Nucleus accumbens (tissue), 56 donors: Measurements from ENCODE around the gene SH3BP5.
A peak's percentile ranks its signal among the peaks of the same experiment; 100 is the strongest.

ENCODE experiments used
- DNase-seq, 56 donors: peaks; one replicate each; lab custom pipeline; 2025; lab: John Stamatoyannopoulos, UW

SH3BP5 gene

GRCh38 chr3:15263120-15263519 lies 69.3 kb downstream of the SH3BP5 start:
- DNase-seq, result no peak

- DNase-seq, result no peak
These were observed 70.4 kb downstream of the SH3BP5 start for GRCh38 chr3:15262021-15262420.

- DNase-seq, result no peak
These were observed 71.1 kb downstream of the SH3BP5 start for GRCh38 chr3:15261274-15261673.

- no peak for DNase-seq
These were observed 71.9 kb downstream of the SH3BP5 start for GRCh38 chr3:15260531-15260930.

- no peak for DNase-seq
These were observed 73.7 kb downstream of the SH3BP5 start for GRCh38 chr3:15258720-15259119.

GRCh38 chr3:15256861-15257341 lies 75.5 kb downstream of the SH3BP5 start:
- DNase-seq, result no peak

GRCh38 chr3:15255215-15255614 lies 77.2 kb downstream of the SH3BP5 start:
- no peak for DNase-seq

GRCh38 chr3:15253023-15253697 lies 79.2 kb downstream of the SH3BP5 start:
- no peak for DNase-seq

- no peak for DNase-seq
These were observed 86.2 kb downstream of the SH3BP5 start for GRCh38 chr3:15246186-15246585.

GRCh38 chr3:15243822-15244482 lies 88.4 kb downstream of the SH3BP5 start:
- no peak for DNase-seq

- peak in 3 of 56 donors; percentile 10 to 23 (median 15) for DNase-seq
These were observed 91.0 kb downstream of the SH3BP5 start for GRCh38 chr3:15241341-15241740.

- no peak for DNase-seq
These were observed 103.1 kb downstream of the SH3BP5 start for GRCh38 chr3:15229262-15229661.

GRCh38 chr3:15228147-15228546 lies 104.2 kb downstream of the SH3BP5 start:
- DNase-seq, result no peak

- no peak for DNase-seq
These were observed 108.5 kb downstream of the SH3BP5 start for GRCh38 chr3:15223685-15224572.

GRCh38 chr3:15221574-15222217 lies 110.7 kb downstream of the SH3BP5 start:
- DNase-seq, result peak in 2 of 56 donors; percentile 4 to 26

GRCh38 chr3:15220661-15221060 lies 111.7 kb downstream of the SH3BP5 start:
- DNase-seq, result peak in 1 of 56 donors; percentile 19

- DNase-seq, result no peak
These were observed 112.3 kb downstream of the SH3BP5 start for GRCh38 chr3:15220056-15220455.

GRCh38 chr3:15218689-15219088 lies 113.7 kb downstream of the SH3BP5 start:
- no peak for DNase-seq

GRCh38 chr3:15217841-15218267 lies 114.5 kb downstream of the SH3BP5 start:
- DNase-seq, result no peak

GRCh38 chr3:15217011-15217671 lies 115.2 kb downstream of the SH3BP5 start:
- DNase-seq, result no peak
